Right lobe of liver (tissue), 4 donors: ENCODE results near the gene HOXC10.

Source experiments
- POLR2A ChIP-seq: fragments of 450-650 bp; IDR thresholded peaks from one replicate; pipeline ENCODE4 v1.6.1; 2017; ENCODE audit warnings: antibody characterized with exemption, mild to moderate bottlenecking
- TF ChIP-seq, protein P1 (sequence below), 4 donors: fragments of 200-600 bp in 3 of 4; fragments of 450-650 bp in 1 of 4; IDR thresholded peaks; one replicate each; pipeline versions ENCODE4 v1.5.1 to v1.8.0; 2016 to 2022; ENCODE audit warnings: antibody characterized with exemption in 4 of 4, mild to moderate bottlenecking in 2 of 4
- donor health status: DM: no; HTN: no; CAD: no.
- donor health status: DM: no; HTN: no; CAD: no.
- donor health status: DM: no; HTN: yes; CAD: no.

DNA sequence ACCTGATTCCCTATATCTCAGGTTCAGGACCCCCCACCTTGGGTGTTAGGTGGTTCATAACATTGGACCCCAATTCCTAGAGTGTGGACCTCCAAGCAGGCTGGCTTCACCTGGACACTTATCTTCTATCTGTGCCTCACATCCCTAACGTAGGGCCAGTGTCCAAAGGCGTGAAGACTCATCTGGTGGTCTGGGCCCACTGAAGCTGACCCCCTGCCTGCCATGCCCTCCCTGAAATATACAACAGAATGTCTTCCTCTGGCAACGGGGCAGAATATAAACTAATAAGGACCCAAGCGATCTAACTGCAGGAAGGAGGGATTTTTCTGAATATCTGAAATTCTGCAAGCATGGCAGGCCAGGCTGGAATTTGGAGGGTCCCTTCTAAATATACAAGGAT lies 40.7 kb upstream of the HOXC10 start:
- TF ChIP-seq, protein P1, sequence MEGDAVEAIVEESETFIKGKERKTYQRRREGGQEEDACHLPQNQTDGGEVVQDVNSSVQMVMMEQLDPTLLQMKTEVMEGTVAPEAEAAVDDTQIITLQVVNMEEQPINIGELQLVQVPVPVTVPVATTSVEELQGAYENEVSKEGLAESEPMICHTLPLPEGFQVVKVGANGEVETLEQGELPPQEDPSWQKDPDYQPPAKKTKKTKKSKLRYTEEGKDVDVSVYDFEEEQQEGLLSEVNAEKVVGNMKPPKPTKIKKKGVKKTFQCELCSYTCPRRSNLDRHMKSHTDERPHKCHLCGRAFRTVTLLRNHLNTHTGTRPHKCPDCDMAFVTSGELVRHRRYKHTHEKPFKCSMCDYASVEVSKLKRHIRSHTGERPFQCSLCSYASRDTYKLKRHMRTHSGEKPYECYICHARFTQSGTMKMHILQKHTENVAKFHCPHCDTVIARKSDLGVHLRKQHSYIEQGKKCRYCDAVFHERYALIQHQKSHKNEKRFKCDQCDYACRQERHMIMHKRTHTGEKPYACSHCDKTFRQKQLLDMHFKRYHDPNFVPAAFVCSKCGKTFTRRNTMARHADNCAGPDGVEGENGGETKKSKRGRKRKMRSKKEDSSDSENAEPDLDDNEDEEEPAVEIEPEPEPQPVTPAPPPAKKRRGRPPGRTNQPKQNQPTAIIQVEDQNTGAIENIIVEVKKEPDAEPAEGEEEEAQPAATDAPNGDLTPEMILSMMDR (IDR thresholded peaks at IDR 0.05), result no peak
- TF ChIP-seq POLR2A, result no peak
